ENCODE measurements around the gene NOXO1.

GRCh38 chr16:2022723-2023091 lies 41.4 kb upstream of the NOXO1 start:
- no peak for TF ChIP-seq CTCF (IDR thresholded peaks at IDR 0.05)
- TF ChIP-seq POLR2A (IDR thresholded peaks at IDR 0.05): no peak

All from heart left ventricle (tissue), 13 donors.